GM12873 (cell line): ENCODE data around the gene ANKS1B.

Experiments
- CTCF ChIP-seq: IDR thresholded peaks from 2 replicates; pipeline ENCODE4 v1.5.1; 2012; ENCODE audit warnings: low read depth, mild to moderate bottlenecking, moderate library complexity, low read length, control low read depth; ENCODE audit not compliant: insufficient read depth; ENCODE audit errors: missing control alignments

Gene ANKS1B

DNA sequence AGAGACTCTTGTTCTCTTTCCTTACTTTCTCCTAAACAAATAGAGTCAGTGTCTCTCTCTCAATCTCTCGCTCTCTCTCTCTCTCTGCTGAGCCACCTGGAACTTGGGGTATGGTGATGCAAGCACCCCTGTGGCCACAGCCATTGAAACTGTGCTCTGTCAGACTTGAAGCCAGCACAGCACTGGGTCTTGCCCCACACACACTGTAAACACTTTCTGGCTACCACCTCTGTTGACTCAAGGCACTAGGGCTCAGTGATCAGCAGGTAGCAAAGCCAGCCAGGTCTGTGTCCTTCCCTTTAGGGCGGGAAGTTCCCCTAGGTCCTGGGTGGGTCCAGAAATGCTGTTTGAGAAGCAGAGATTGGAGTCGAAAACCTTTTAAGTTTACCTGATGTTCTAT lies 463.1 kb downstream of the ANKS1B start:
- TF ChIP-seq CTCF = no peak

GRCh38 chr12:99513066-99513465 lies 471.7 kb downstream of the ANKS1B start:
- TF ChIP-seq CTCF = no peak

DNA sequence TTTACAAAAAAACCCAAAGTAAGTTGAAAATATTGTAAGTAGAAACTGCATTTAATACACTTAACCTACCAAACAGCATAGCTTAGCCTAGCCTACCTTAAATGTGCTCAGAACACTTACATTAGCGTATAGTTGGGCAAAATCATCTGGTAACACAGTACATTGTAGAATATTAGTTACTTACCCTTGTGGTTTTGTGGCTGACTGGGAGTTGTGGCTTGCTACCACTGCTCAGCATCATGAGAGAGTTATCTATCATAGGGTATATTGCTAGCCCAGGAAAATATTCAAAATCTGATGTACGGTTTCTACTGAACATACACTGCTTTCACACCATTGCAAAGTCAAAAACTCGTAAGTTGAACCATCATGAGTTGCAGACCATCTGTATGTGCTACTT lies 478.9 kb downstream of the ANKS1B start:
- TF ChIP-seq CTCF = no peak

- no peak for TF ChIP-seq CTCF
Measured at GRCh38 chr12:99498756-99499155, 486.0 kb downstream of the ANKS1B start.

DNA sequence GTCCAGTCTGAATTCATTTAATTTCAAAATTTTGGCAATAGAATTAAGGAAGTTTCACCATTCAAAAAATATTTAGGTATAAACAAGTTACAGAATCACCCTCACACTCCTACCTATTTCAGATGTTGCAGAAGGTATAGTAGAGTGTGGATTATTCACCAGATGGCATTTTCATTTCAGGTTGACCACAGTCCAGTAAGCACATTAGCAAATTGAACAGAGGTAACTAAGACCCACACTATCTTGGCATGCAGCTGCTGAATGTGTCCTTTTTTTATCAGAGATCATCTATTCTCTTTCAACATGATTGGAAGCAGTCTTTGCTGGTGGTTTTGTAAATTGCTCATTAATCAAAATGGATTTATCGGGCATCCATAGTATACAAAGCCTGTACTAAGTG lies 488.9 kb downstream of the ANKS1B start:
- TF ChIP-seq CTCF = no peak

DNA sequence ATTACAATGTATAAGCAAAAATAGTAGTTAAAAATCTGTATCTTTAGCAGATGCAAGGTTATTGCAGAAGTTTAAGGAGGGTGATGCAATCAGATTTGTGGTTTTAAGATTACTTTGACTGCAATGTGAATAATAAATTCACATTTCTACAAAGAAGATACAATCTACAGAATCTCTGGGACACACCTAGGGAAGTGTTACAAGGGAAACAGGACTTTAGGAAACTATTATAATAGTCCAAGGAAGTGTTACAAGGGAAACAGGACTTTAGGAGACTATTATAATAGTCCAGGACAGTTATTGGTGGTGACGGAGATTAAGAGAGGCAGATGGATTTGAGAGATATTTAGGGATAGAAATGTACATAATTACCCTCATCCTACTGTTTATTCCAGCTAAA lies 491.5 kb downstream of the ANKS1B start:
- no peak for TF ChIP-seq CTCF

- TF ChIP-seq CTCF = no peak
Measured at GRCh38 chr12:99486277-99486676, 498.5 kb downstream of the ANKS1B start.
